GF-D8 (cell line): Measurements from ENCODE around the gene COPA.
A peak's percentile ranks its signal among the peaks of the same experiment; 100 is the strongest.

ENCODE experiments used
- DNase-seq: peaks from one replicate; lab custom pipeline; 2025; lab: John Stamatoyannopoulos, UW

COPA gene

GRCh38 chr1:160362168-160362957 lies 19.3 kb upstream of the COPA start:
- DNase-seq, result no peak

GRCh38 chr1:160361814-160362167 lies 18.7 kb upstream of the COPA start:
- DNase-seq, result no peak

- no peak for DNase-seq
These were observed 18.1 kb upstream of the COPA start for GRCh38 chr1:160361199-160361598.

GRCh38 chr1:160360227-160360695 lies 17.2 kb upstream of the COPA start:
- DNase-seq, result no peak

GRCh38 chr1:160359559-160360226 lies 16.6 kb upstream of the COPA start:
- no peak for DNase-seq

- no peak for DNase-seq
These were observed 15.0 kb upstream of the COPA start for GRCh38 chr1:160358073-160358472.

- no peak for DNase-seq
These were observed 14.4 kb upstream of the COPA start for GRCh38 chr1:160357286-160358002.

GRCh38 chr1:160354388-160354985 lies 11.4 kb upstream of the COPA start:
- no peak for DNase-seq

- no peak for DNase-seq
These were observed 10.2 kb upstream of the COPA start for GRCh38 chr1:160353223-160353622.

GRCh38 chr1:160352555-160352954 lies 9.5 kb upstream of the COPA start:
- DNase-seq, result no peak

- DNase-seq, result no peak
These were observed 8.6 kb upstream of the COPA start for GRCh38 chr1:160351629-160352028.

- DNase-seq, result peak; percentile 68
These were observed 3.9 kb upstream of the COPA start for GRCh38 chr1:160346958-160347357.

GRCh38 chr1:160346463-160346862 lies 3.4 kb upstream of the COPA start:
- DNase-seq, result no peak

- no peak for DNase-seq
These were observed 1.9 kb upstream of the COPA start for GRCh38 chr1:160344936-160345335.

- no peak for DNase-seq
These were observed 1.2 kb upstream of the COPA start for GRCh38 chr1:160344241-160344640.

- DNase-seq, result no peak
These were observed 524 bp downstream of the COPA start for GRCh38 chr1:160342526-160342925.

GRCh38 chr1:160340866-160341265 lies 2.2 kb downstream of the COPA start:
- DNase-seq, result no peak

GRCh38 chr1:160340146-160340545 lies 2.9 kb downstream of the COPA start:
- no peak for DNase-seq

- peak; percentile 6 for DNase-seq
These were observed 4.5 kb downstream of the COPA start for GRCh38 chr1:160338580-160338979.

- no peak for DNase-seq
These were observed 10.5 kb downstream of the COPA start for GRCh38 chr1:160332516-160332915.

GRCh38 chr1:160330119-160330518 lies 12.9 kb downstream of the COPA start:
- DNase-seq, result no peak

- no peak for DNase-seq
These were observed 14.9 kb downstream of the COPA start for GRCh38 chr1:160328184-160328583.

- DNase-seq, result no peak
These were observed 16.6 kb downstream of the COPA start for GRCh38 chr1:160326418-160326817.
